Measurements from ENCODE around the gene PREX1.

The PREX1 gene

DNA sequence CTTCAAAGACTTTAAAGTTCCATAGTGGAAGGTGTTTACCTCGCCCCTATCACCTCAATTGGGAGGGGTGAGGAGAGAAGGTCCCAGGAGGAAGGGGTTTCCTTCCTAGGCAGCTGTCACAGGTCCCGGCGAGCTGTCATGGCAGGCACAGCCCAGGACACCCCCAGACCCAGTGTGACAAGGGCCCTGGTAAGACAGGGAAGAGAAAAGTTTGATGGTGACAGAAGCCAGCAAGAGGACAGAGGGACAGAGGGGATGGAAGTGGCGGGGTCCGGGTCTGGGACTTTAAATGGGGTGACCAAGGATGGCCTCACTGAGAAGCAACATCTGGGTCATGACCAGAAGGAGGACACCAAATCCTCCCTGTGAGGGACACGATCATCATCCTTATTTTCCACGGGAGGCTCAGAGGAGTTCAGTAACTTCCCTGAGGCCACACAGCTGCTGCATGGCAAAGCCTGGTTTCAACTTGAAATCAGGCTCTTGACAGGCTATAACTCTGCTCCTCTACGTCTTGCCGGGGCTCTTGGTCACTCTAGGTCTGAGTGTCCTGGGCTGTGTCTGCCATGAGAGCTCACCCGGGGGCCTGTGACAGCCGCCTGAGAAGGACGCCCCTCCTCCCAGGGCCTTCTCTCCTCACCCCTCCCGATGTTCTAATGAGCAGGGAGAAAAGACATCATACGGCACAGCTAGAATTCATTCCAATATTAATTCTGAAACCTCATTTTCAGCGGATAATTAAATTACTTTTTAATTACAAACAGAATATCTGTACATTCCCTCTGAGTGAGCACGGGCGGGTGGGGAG, 222.2 kb downstream of the PREX1 start:
- H3K36me3 ChIP-seq = no peaks in the 10 kb centered on the region
- peak overlapping the region in 7 of 11 experiments; percentile 1 to 57 (median 39); a peak in 9 of 22 replicates for H3K4me2 ChIP-seq
- H4K20me1 ChIP-seq = no peaks in the 10 kb centered on the region
- H3K4me3 ChIP-seq = no peak overlapping the region
- TF ChIP-seq Cebpa-rat (IDR thresholded peaks at IDR 0.05) = no peak
- no peaks in the 10 kb centered on the region for H3K27me3 ChIP-seq
- H3K4me1 ChIP-seq = peaks cover 5 to 53% (median 35%) of the 10 kb centered on the region in 10 experiments; a peak in 17 of 20 replicates
- 0 out of 22 replicates have a peak overlapping the region, but pooled peaks of 1 of the 11 experiments have one; percentile 3 for H3K9ac ChIP-seq
- no peak overlapping the region for H3K27ac ChIP-seq
- peaks cover 0 to 7% (median 0%) of the 10 kb centered on the region in 11 experiments; a peak in 1 of 22 replicates for H3K9me3 ChIP-seq (replicated peaks in 1 of 11)

- Histone ChIP-seq H3K4me2 (peak overlapping the region in 7 of 11 experiments; percentile 1 to 57 (median 39); a peak in 8 of 22 replicates), H3K27me3 (no peaks in the 10 kb centered on the region), H3K36me3 (no peaks in the 10 kb centered on the region), H4K20me1 (no peaks in the 10 kb centered on the region), H3K27ac (no peak overlapping the region), H3K4me1 (peaks cover 0 to 59% (median 41%) of the 10 kb centered on the region in 10 experiments; a peak in 15 of 20 replicates), H3K9me3 (replicated peaks in 1 of 11) (peaks cover 0 to 7% (median 0%) of the 10 kb centered on the region in 11 experiments; a peak in 1 of 22 replicates), H3K4me3 (no peak overlapping the region), H3K9ac (no peak overlapping the region)
- TF ChIP-seq Cebpa-rat (IDR thresholded peaks at IDR 0.05) = no peak
Observed at GRCh38 chr20:48604936-48605335, 222.9 kb downstream of the PREX1 start.

- Histone ChIP-seq H3K4me1 (peaks cover 0 to 64% (median 46%) of the 10 kb centered on the region in 10 experiments; a peak in 15 of 20 replicates), H3K36me3 (no peaks in the 10 kb centered on the region), H3K27ac (no peak overlapping the region), H3K9ac (no peak overlapping the region), H3K9me3 (replicated peaks in 1 of 11) (peaks cover 0 to 7% (median 0%) of the 10 kb centered on the region in 11 experiments; a peak in 1 of 22 replicates), H3K4me2 (peak overlapping the region in 2 of 11 experiments; percentile 0 to 10; a peak in 2 of 22 replicates), H4K20me1 (no peaks in the 10 kb centered on the region), H3K4me3 (no peak overlapping the region), H3K27me3 (no peaks in the 10 kb centered on the region)
- no peak for TF ChIP-seq Cebpa-rat (IDR thresholded peaks at IDR 0.05)
Observed at GRCh38 chr20:48604426-48604825, 223.4 kb downstream of the PREX1 start.

DNA sequence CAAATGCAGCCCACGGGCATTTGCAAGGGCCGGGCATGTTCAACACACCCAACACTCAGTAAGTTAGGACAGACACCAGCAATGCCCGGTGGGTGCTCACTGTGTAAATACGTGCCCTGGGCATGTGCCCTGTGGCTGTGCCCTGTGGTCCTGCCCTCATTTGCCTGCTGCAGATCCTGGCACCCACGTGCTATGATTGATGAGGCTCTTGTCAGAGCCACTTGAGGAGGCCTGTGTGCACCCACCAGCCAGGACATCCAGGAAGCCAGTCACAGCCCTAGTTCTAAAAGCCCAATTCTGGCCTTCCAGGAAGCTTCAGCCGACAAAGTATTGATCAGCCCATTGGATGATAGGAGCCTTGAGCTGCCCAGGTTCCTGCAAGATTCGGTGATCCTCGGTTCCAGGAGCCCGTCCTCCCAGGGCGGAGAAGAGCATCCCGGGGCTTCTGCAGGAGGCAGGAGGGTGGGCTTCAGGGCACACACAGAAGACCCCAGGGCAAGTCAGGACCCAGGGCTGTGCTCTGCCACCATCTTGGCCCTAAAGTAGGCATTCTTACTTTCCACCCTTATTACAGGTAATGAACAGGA, 223.9 kb downstream of the PREX1 start:
- peak overlapping the region in 5 of 11 experiments; percentile 0 to 40 (median 13); a peak in 3 of 22 replicates for H3K4me2 ChIP-seq
- no peaks in the 10 kb centered on the region for H3K27me3 ChIP-seq
- TF ChIP-seq Cebpa-rat (IDR thresholded peaks at IDR 0.05) = no peak

GRCh38 chr20:48603116-48603818, 224.5 kb downstream of the PREX1 start:
- peaks cover 0 to 7% (median 0%) of the 10 kb centered on the region in 11 experiments; a peak in 1 of 22 replicates for H3K9me3 ChIP-seq (replicated peaks in 1 of 11)
- H4K20me1 ChIP-seq = no peaks in the 10 kb centered on the region
- H3K27ac ChIP-seq = no peak overlapping the region
- H3K4me3 ChIP-seq = no peak overlapping the region
- H3K4me2 ChIP-seq = peak overlapping the region in 5 of 11 experiments; percentile 0 to 40 (median 13); a peak in 3 of 22 replicates
- no peak for TF ChIP-seq Cebpa-rat (IDR thresholded peaks at IDR 0.05)
- H3K4me1 ChIP-seq = peaks cover 0 to 75% (median 57%) of the 10 kb centered on the region in 10 experiments; a peak in 15 of 20 replicates
- no peaks in the 10 kb centered on the region for H3K27me3 ChIP-seq
- no peaks in the 10 kb centered on the region for H3K36me3 ChIP-seq
- no peak overlapping the region for H3K9ac ChIP-seq

More for the DNA sequence above, 223.9 kb downstream of the PREX1 start:
- no peak overlapping the region for H3K9ac ChIP-seq
- no peak overlapping the region for H3K27ac ChIP-seq
- peaks cover 0 to 69% (median 51%) of the 10 kb centered on the region in 10 experiments; a peak in 15 of 20 replicates for H3K4me1 ChIP-seq
- H3K9me3 ChIP-seq (replicated peaks in 1 of 11) = peaks cover 0 to 7% (median 0%) of the 10 kb centered on the region in 11 experiments; a peak in 1 of 22 replicates
- H4K20me1 ChIP-seq = no peaks in the 10 kb centered on the region
- H3K36me3 ChIP-seq = no peaks in the 10 kb centered on the region
- no peak overlapping the region for H3K4me3 ChIP-seq

DNA sequence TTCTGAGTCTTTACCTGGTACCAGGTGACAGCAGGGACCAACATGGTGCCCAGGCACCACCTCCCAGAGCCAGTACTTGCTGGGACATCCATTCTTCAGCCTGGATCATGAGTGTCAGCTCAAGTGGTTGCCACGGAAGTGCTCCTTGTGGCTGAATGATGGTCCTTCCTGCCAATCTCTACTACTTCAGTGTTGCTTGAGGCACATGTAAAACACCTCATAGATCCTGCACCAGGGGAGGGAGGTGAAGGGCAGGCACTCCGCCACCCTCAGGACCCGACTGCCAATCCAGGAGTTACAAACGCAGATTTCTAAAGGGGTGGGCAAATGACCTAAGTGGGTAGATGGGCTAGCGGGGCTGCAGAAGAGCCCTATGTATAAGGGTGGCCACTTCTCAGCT, 226.0 kb downstream of the PREX1 start:
- Histone ChIP-seq H3K4me1 (peaks cover 0 to 62% (median 47%) of the 10 kb centered on the region in 10 experiments; a peak in 15 of 20 replicates), H3K4me2 (peak overlapping the region in 5 of 11 experiments; percentile 53 to 79 (median 65); a peak in 9 of 22 replicates), H3K4me3 (no peak overlapping the region), H4K20me1 (no peaks in the 10 kb centered on the region), H3K9ac (no peak overlapping the region), H3K9me3 (replicated peaks in 1 of 11) (peaks cover 0 to 7% (median 0%) of the 10 kb centered on the region in 11 experiments; a peak in 1 of 22 replicates), H3K27ac (no peak overlapping the region), H3K36me3 (no peaks in the 10 kb centered on the region), H3K27me3 (no peaks in the 10 kb centered on the region)
- TF ChIP-seq Cebpa-rat (IDR thresholded peaks at IDR 0.05) = no peak

GRCh38 chr20:48600470-48600945, 227.3 kb downstream of the PREX1 start:
- no peaks in the 10 kb centered on the region for H3K27me3 ChIP-seq
- H3K9me3 ChIP-seq (replicated peaks in 1 of 11) = peaks cover 0 to 7% (median 0%) of the 10 kb centered on the region in 11 experiments; a peak in 3 of 22 replicates
- H3K4me1 ChIP-seq = peaks cover 0 to 65% (median 45%) of the 10 kb centered on the region in 10 experiments; a peak in 15 of 20 replicates
- H3K4me3 ChIP-seq = no peak overlapping the region
- H3K27ac ChIP-seq = no peak overlapping the region; a peak in 1 of 22 replicates
- no peaks in the 10 kb centered on the region for H4K20me1 ChIP-seq
- no peaks in the 10 kb centered on the region for H3K36me3 ChIP-seq
- no peak overlapping the region for H3K9ac ChIP-seq
- TF ChIP-seq Cebpa-rat (IDR thresholded peaks at IDR 0.05) = no peak
- peak overlapping the region in 9 of 11 experiments; percentile 28 to 79 (median 55); a peak in 18 of 22 replicates for H3K4me2 ChIP-seq

DNA sequence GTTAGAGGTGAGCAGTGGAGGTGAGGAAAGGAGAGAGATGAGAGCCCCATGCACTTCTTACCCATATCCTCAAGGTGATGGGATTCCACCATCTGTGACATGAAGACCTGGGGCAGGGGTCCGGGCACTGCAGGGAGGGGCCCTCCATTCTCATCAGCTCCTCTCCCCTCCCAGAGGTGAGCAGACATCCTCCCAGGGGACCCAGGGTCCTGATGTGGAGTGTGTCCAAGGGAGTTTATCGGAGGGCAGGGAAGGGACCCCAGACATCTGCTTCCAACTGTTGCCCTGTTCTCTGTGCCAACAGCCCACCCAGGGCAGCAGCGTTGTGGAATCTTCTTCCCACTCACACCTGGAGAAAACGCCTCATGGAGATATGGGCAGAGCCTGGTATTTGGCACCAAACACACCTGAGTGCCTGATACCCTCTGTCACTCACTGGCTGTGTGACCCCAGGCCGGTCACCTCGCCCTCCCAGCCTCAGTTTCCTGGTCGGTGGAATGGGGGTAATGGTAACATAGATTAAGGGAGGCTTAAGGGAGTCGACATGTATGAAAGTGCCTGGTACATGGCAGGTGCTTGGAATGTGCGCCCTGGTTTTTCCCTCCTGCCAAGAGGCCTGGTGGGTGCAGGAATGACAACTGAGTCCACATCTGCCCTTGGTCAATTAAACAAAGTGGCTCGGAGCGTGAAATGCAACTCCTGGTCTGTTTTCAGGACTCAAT, 227.9 kb downstream of the PREX1 start:
- H3K27ac ChIP-seq = no peak overlapping the region
- peaks cover 0 to 7% (median 0%) of the 10 kb centered on the region in 11 experiments; a peak in 3 of 22 replicates for H3K9me3 ChIP-seq (replicated peaks in 1 of 11)
- H3K4me1 ChIP-seq = peaks cover 0 to 59% (median 40%) of the 10 kb centered on the region in 10 experiments; a peak in 15 of 20 replicates
- no peaks in the 10 kb centered on the region for H4K20me1 ChIP-seq
- TF ChIP-seq Cebpa-rat (IDR thresholded peaks at IDR 0.05) = no peak
- H3K36me3 ChIP-seq = no peaks in the 10 kb centered on the region
- peak overlapping the region in 8 of 11 experiments; percentile 43 to 79 (median 58); a peak in 16 of 22 replicates for H3K4me2 ChIP-seq
- H3K4me3 ChIP-seq = no peak overlapping the region
- no peaks in the 10 kb centered on the region for H3K27me3 ChIP-seq
- no peak overlapping the region for H3K9ac ChIP-seq
